Type B pancreatic cell (in vitro differentiated cells): ENCODE results near the gene RIPPLY2. TPM values are rescaled to one million over a fixed set of nuclear protein-coding genes. Genes with fewer than 3 reads are reported as not detected.
"Not testable (repeated sequence)": the region's sequence is repeated elsewhere in the genome, so short reads cannot be mapped to it uniquely, and the experiment has no call there.

Source experiments
- DNase-seq: peaks from one replicate; pipeline ENCODE4 v3.0.0; 2021; ENCODE audit warnings: mixed read lengths; ENCODE audit not compliant: unreplicated experiment; ENCODE audit errors: extremely low spot score
- H3K27ac Mint-ChIP-seq: 2 replicates; pipeline ENCODE4 v1.8.0; 2021; ENCODE audit warnings: mild to moderate bottlenecking, mixed read lengths
- H3K27me3 Mint-ChIP-seq: 2 replicates; pipeline ENCODE4 v1.8.0; 2021; ENCODE audit warnings: mixed read lengths
- H3K36me3 Mint-ChIP-seq: 2 replicates; pipeline ENCODE4 v1.8.0; 2021; ENCODE audit warnings: mixed read lengths
- H3K4me1 Mint-ChIP-seq: one replicate; pipeline ENCODE4 v1.8.0; 2021; ENCODE audit warnings: mixed read lengths; ENCODE audit not compliant: unreplicated experiment
- H3K4me3 Mint-ChIP-seq: 2 replicates; pipeline ENCODE4 v1.8.0; 2021; ENCODE audit warnings: mild to moderate bottlenecking, mixed read lengths
- H3K9me3 Mint-ChIP-seq: 2 replicates; pipeline ENCODE4 v1.8.0; 2021; ENCODE audit warnings: mixed read lengths
- total RNA-seq: library from RNA; stranded (reverse); gene quantifications from 2 replicates; pipeline ENCODE4 v1.2.1, GENCODE V29; 2021; ENCODE audit warnings: low replicate concordance
- TF ChIP-seq, protein P1 (sequence below): fragments of 200-600 bp; sonication (generic); conservative IDR thresholded peaks from 2 replicates; pipeline ENCODE4 v1.5.0; 2021; ENCODE audit warnings: antibody characterized with exemption, mild to moderate bottlenecking

Gene RIPPLY2
- total RNA-seq, 1 donor from 2014 or later: 1.8 TPM

DNA sequence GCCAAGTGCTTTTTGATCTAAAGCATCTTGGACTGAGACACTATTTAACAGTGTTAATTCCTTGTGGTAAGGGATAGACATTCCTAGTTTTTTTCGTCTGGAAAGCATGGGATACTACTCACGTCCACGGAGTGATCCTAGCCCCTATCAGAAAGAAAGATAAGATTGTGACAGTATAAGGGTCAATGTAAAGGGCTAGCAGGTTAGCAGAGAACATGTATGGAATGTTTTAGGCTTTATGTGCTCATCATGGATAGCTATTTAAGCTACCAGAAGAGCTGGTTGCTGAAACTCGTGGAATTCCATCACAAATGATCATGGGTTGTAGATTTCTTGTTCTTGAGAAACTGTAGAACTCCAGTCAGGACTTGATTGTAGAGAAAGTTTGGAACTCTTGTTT lies 38.4 kb downstream of the RIPPLY2 start:
- DNase-seq: no peak
- H3K4me3 Mint-ChIP-seq: no peak overlapping the region
- TF ChIP-seq, protein P1, sequence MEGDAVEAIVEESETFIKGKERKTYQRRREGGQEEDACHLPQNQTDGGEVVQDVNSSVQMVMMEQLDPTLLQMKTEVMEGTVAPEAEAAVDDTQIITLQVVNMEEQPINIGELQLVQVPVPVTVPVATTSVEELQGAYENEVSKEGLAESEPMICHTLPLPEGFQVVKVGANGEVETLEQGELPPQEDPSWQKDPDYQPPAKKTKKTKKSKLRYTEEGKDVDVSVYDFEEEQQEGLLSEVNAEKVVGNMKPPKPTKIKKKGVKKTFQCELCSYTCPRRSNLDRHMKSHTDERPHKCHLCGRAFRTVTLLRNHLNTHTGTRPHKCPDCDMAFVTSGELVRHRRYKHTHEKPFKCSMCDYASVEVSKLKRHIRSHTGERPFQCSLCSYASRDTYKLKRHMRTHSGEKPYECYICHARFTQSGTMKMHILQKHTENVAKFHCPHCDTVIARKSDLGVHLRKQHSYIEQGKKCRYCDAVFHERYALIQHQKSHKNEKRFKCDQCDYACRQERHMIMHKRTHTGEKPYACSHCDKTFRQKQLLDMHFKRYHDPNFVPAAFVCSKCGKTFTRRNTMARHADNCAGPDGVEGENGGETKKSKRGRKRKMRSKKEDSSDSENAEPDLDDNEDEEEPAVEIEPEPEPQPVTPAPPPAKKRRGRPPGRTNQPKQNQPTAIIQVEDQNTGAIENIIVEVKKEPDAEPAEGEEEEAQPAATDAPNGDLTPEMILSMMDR: no peak
- H3K27ac Mint-ChIP-seq: no peak overlapping the region
- no peaks in the 10 kb centered on the region for H3K27me3 Mint-ChIP-seq
- H3K4me1 Mint-ChIP-seq: no peaks in the 10 kb centered on the region
- H3K36me3 Mint-ChIP-seq: no peaks in the 10 kb centered on the region
- no peaks in the 10 kb centered on the region for H3K9me3 Mint-ChIP-seq

DNA sequence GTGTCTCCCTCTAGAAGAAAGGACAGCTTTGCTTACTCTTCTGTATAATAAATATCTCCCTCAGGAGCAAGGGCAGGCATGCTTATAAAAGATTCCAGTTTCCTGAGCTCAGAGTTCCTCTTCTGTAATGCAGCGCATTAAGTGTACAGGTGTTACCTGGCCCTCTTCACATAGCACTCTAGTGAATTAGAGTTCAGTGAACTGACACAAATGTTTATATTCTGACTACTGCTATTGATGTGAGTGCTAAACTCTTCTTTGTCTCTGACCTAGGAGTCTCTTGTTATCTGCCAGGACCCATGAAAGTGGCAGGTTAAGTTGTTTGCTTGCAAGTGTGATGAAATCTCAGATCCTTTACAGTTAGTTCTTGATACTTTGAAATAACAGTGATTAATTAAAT lies 39.9 kb downstream of the RIPPLY2 start:
- Mint-ChIP-seq H3K4me1 (no peaks in the 10 kb centered on the region), H3K9me3 (no peaks in the 10 kb centered on the region), H3K36me3 (no peaks in the 10 kb centered on the region), H3K4me3 (no peak overlapping the region), H3K27ac (no peak overlapping the region), H3K27me3 (no peaks in the 10 kb centered on the region)
- TF ChIP-seq, protein P1: no peak
- DNase-seq: no peak

- H3K4me3 Mint-ChIP-seq, H3K4me1 Mint-ChIP-seq, DNase-seq, H3K27ac Mint-ChIP-seq, H3K9me3 Mint-ChIP-seq, H3K27me3 Mint-ChIP-seq, H3K36me3 Mint-ChIP-seq: not testable (repeated sequence)
Observed at GRCh38 chr6:83897094-83897493, 43.9 kb downstream of the RIPPLY2 start.

- DNase-seq: no peak
- H3K27me3 Mint-ChIP-seq: no peaks in the 10 kb centered on the region
- TF ChIP-seq, protein P1: no peak
- H3K27ac Mint-ChIP-seq: no peak overlapping the region
- H3K9me3 Mint-ChIP-seq: no peaks in the 10 kb centered on the region
- H3K36me3 Mint-ChIP-seq: no peaks in the 10 kb centered on the region
- H3K4me1 Mint-ChIP-seq: no peaks in the 10 kb centered on the region
- H3K4me3 Mint-ChIP-seq: no peak overlapping the region
Observed at GRCh38 chr6:83901624-83902023, 48.5 kb downstream of the RIPPLY2 start.

- Mint-ChIP-seq H3K4me1 (no peaks in the 10 kb centered on the region), H3K27ac (no peak overlapping the region), H3K36me3 (peaks cover 4% of the 10 kb centered on the region), H3K9me3 (no peaks in the 10 kb centered on the region), H3K27me3 (no peaks in the 10 kb centered on the region), H3K4me3 (no peak overlapping the region)
- TF ChIP-seq, protein P1: no peak
- no peak for DNase-seq
Observed at GRCh38 chr6:83904395-83904794, 51.2 kb downstream of the RIPPLY2 start.

GRCh38 chr6:83905648-83906047 lies 52.5 kb downstream of the RIPPLY2 start:
- no peaks in the 10 kb centered on the region for H3K9me3 Mint-ChIP-seq
- H3K27ac Mint-ChIP-seq: no peak overlapping the region
- H3K27me3 Mint-ChIP-seq: no peaks in the 10 kb centered on the region
- peaks cover 4% of the 10 kb centered on the region for H3K36me3 Mint-ChIP-seq
- no peaks in the 10 kb centered on the region for H3K4me1 Mint-ChIP-seq
- TF ChIP-seq, protein P1: no peak
- H3K4me3 Mint-ChIP-seq: no peak overlapping the region
- DNase-seq: no peak

Other genes with a start within 250 kb of the RIPPLY2 start
- 3.0 and 3.4 TPM in 2 replicates for gene SNAP91, start 144.3 kb upstream of the RIPPLY2 start, total RNA-seq
- gene CYB5R4, start 6.3 kb downstream of the RIPPLY2 start, total RNA-seq: 9.0 and 17.4 TPM in 2 replicates
- gene MRAP2, start 180.4 kb downstream of the RIPPLY2 start, total RNA-seq: 0.74 and 1.4 TPM in 2 replicates